Fibroblast of lung (primary cell): ENCODE data around the gene CDKN2B-AS1. TPM values are rescaled to one million over a fixed set of nuclear protein-coding genes. Genes with fewer than 3 reads are reported as not detected.

ENCODE experiments used
- DNase-seq, 2 donors: peaks; one replicate each; pipeline versions ENCODE4 v3.0.0 to v3.0.0-alpha.2; 2010; ENCODE audit warnings: low read depth in 2 of 2
- H2AFZ ChIP-seq: 2 replicates; pipeline ENCODE4 v1.5.1; 2012; ENCODE audit warnings: low read length, control low read depth, inconsistent platforms
- H3K27ac ChIP-seq: 2 replicates; pipeline ENCODE4 v1.5.1; 2011; ENCODE audit warnings: low read length, control low read depth; ENCODE audit not compliant: insufficient read depth
- H3K27me3 ChIP-seq: 2 replicates; pipeline ENCODE4 v1.5.1; 2011; ENCODE audit warnings: mild to moderate bottlenecking, low read length; ENCODE audit not compliant: control insufficient read depth, insufficient read depth
- H3K36me3 ChIP-seq: 2 replicates; pipeline ENCODE4 v1.5.1; 2011; ENCODE audit warnings: low read length; ENCODE audit not compliant: control insufficient read depth, insufficient read depth
- H3K4me1 ChIP-seq: 2 replicates; pipeline ENCODE4 v1.5.1; 2011; ENCODE audit warnings: low read length; ENCODE audit not compliant: control insufficient read depth, insufficient read depth; ENCODE audit errors: extremely low read depth
- H3K4me2 ChIP-seq: 2 replicates; pipeline ENCODE4 v1.5.1; 2011; ENCODE audit warnings: low read length, control low read depth; ENCODE audit not compliant: insufficient read depth; ENCODE audit errors: extremely low read depth
- H3K4me3 ChIP-seq, 4 experiments: fragments of 200-600 bp in 1 of 4; sonication (generic) in 1 of 4; replicated peaks in 1 of 4; 2 replicates each; pipeline ENCODE4 v1.5.1; 2011 to 2016; ENCODE audit warnings: low read length in 4 of 4, low read depth in 3 of 4, mild to moderate bottlenecking in 3 of 4, control low read depth in 2 of 4, inconsistent platforms in 1 of 4, mixed read lengths in 1 of 4; ENCODE audit not compliant: insufficient read depth in 1 of 4; ENCODE audit errors: control extremely low read depth in 1 of 4
- H3K79me2 ChIP-seq: 2 replicates; pipeline ENCODE4 v1.5.1; 2012; ENCODE audit warnings: mild to moderate bottlenecking, low read length, inconsistent platforms; ENCODE audit not compliant: control insufficient read depth, insufficient read depth
- H3K9ac ChIP-seq: 2 replicates; pipeline ENCODE4 v1.5.1; 2011; ENCODE audit warnings: mild to moderate bottlenecking, low read length, control low read depth; ENCODE audit not compliant: insufficient read depth
- H3K9me3 ChIP-seq: 2 replicates; pipeline ENCODE4 v1.5.1; 2012; ENCODE audit warnings: low read depth, low read length; ENCODE audit not compliant: control insufficient read depth, insufficient read depth
- H4K20me1 ChIP-seq: 2 replicates; pipeline ENCODE4 v1.5.1; 2011; ENCODE audit warnings: low read length; ENCODE audit not compliant: control insufficient read depth, insufficient read depth; ENCODE audit errors: extremely low read depth
- EZH2 ChIP-seq: IDR thresholded peaks from 2 replicates; pipeline ENCODE4 v1.5.1; 2012; ENCODE audit warnings: low read length, control low read depth, mild to moderate bottlenecking; ENCODE audit errors: missing control alignments
- polyA plus RNA-seq, 2 donors: library from polyadenylated mRNA; depleted of rRNA in 1 of 2; stranded (reverse) in 1 of 2; unstranded in 1 of 2; fragments of >200 nt; gene quantifications; 2 replicates each; pipeline ENCODE4 v1.2.1, GENCODE V29; 2011 to 2012; ENCODE audit warnings: missing spikeins in 1 of 2
- total RNA-seq: library from RNA; depleted of rRNA; stranded (reverse); fragments of >200 nt; gene quantifications from 2 replicates; pipeline ENCODE4 v1.2.1, GENCODE V29; 2014
- TF ChIP-seq, protein P1 (sequence below), 2 donors: IDR thresholded peaks in 1 of 2; conservative IDR thresholded peaks in 1 of 2; 1 replicate in 1 of 2; 2 replicates in 1 of 2; pipeline ENCODE4 v1.5.1; 2011 to 2012; ENCODE audit warnings: low read length in 2 of 2, control low read depth in 1 of 2, inconsistent platforms in 1 of 2, low read depth in 1 of 2, mild to moderate bottlenecking in 1 of 2

CDKN2B-AS1 gene
- total and polyA plus RNA-seq, 2 donors (not counting 1 experiment from before 2014, with no cell fraction given) = 1.1 to 7.6 TPM

DNA sequence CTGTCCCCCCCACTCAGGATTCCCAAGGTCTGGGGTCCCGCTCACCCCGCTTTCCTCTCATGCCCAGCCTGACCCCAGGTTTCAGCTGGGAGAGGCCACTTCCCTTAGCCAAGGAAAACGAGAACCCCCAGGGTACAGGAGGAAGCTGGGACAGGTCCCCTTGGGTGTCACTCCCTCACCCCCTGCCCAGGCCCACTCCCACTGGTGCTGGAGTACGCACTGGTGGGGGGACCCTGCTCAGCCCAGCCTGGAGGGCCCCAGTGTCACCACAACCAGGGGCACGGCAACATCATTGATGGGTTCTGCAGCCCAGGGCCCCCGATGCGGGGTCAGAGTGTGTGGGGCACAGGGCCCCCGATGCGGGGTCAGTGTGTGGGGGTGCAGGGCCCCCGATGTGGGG is 159.5 kb downstream of the CDKN2B-AS1 start:
- no peak for DNase-seq
- no peaks in the 10 kb centered on the region for H3K79me2 ChIP-seq
- no peak overlapping the region for H3K9ac ChIP-seq
- no peak overlapping the region for H2AFZ ChIP-seq
- no peak overlapping the region for H3K4me3 ChIP-seq
- no peaks in the 10 kb centered on the region for H4K20me1 ChIP-seq
- H3K9me3 ChIP-seq = no peaks in the 10 kb centered on the region
- peaks cover 5% of the 10 kb centered on the region for H3K4me1 ChIP-seq
- TF ChIP-seq, protein P1, sequence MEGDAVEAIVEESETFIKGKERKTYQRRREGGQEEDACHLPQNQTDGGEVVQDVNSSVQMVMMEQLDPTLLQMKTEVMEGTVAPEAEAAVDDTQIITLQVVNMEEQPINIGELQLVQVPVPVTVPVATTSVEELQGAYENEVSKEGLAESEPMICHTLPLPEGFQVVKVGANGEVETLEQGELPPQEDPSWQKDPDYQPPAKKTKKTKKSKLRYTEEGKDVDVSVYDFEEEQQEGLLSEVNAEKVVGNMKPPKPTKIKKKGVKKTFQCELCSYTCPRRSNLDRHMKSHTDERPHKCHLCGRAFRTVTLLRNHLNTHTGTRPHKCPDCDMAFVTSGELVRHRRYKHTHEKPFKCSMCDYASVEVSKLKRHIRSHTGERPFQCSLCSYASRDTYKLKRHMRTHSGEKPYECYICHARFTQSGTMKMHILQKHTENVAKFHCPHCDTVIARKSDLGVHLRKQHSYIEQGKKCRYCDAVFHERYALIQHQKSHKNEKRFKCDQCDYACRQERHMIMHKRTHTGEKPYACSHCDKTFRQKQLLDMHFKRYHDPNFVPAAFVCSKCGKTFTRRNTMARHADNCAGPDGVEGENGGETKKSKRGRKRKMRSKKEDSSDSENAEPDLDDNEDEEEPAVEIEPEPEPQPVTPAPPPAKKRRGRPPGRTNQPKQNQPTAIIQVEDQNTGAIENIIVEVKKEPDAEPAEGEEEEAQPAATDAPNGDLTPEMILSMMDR (conservative IDR thresholded peaks at IDR 0.05 in 1 of 2, IDR thresholded peaks at IDR 0.05 in 1 of 2; ENCODE audit: low read depth in 1 of 2, low read length in 2 of 2) = no peak
- no peak for TF ChIP-seq EZH2
- no peak overlapping the region for H3K4me2 ChIP-seq
- no peak overlapping the region for H3K27ac ChIP-seq
- H3K36me3 ChIP-seq = no peaks in the 10 kb centered on the region
- no peaks in the 10 kb centered on the region for H3K27me3 ChIP-seq

DNA sequence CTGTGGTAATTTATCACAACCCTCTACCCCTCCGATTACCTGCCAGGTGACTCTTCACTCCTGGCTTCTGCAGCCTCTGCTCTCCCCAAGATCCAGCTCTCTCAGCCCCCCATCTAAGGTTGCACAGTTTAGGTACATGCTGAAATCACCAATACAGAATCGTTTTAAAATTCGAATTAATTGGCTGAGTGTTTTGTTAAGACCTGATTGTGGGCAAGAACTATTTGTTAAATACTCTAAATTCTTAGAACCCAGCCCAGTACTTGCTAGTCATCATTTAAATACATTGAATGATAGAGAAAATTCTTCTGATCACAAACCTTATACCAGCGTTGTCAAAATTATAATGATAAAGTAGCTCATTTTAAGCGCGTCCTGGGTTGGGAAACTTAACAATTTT is 162.0 kb downstream of the CDKN2B-AS1 start:
- TF ChIP-seq, protein P1 (conservative IDR thresholded peaks at IDR 0.05 in 1 of 2, IDR thresholded peaks at IDR 0.05 in 1 of 2; ENCODE audit: low read depth in 1 of 2, low read length in 2 of 2) = no peak
- H3K27ac ChIP-seq = no peak overlapping the region

DNA sequence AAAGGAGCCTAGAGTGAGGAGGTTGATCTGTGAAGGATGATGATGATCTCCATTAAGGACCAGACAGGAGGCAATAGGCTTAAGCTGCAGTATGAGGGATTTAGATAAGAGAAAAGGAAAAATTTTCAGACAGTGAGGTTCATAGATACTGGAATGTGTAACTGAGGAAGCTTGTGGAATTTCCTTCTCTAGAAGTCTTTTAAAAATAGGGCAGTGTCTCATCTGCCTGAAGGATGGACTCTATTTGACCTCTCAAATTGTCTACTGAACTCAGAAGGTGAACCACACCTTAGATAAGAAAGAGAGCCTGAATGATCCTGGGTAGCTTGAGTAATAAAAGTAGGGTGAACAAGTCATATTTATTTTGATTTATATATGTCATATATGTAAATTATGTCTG is 162.7 kb downstream of the CDKN2B-AS1 start:
- Histone ChIP-seq H3K27ac (no peak overlapping the region), H3K27me3 (no peaks in the 10 kb centered on the region), H3K36me3 (no peaks in the 10 kb centered on the region), H3K9ac (no peak overlapping the region), H3K4me2 (no peak overlapping the region), H3K4me1 (peaks cover 7% of the 10 kb centered on the region), H2AFZ (no peak overlapping the region), H3K9me3 (no peaks in the 10 kb centered on the region), H3K4me3 (no peak overlapping the region), H4K20me1 (no peaks in the 10 kb centered on the region), H3K79me2 (no peaks in the 10 kb centered on the region)
- TF ChIP-seq, protein P1 (conservative IDR thresholded peaks at IDR 0.05 in 1 of 2, IDR thresholded peaks at IDR 0.05 in 1 of 2; ENCODE audit: low read depth in 1 of 2, low read length in 2 of 2) = no peak
- no peak for TF ChIP-seq EZH2
- peak in 1 of 2 donors; percentile 87 for DNase-seq

More for the DNA sequence above, 162.0 kb downstream of the CDKN2B-AS1 start:
- no peak overlapping the region for H3K4me2 ChIP-seq
- H3K9ac ChIP-seq = no peak overlapping the region
- H3K9me3 ChIP-seq = no peaks in the 10 kb centered on the region
- no peaks in the 10 kb centered on the region for H3K36me3 ChIP-seq
- DNase-seq = peak in 1 of 2 donors; percentile 60
- no peaks in the 10 kb centered on the region for H3K27me3 ChIP-seq
- H3K4me1 ChIP-seq = peaks cover 7% of the 10 kb centered on the region
- no peaks in the 10 kb centered on the region for H4K20me1 ChIP-seq
- H2AFZ ChIP-seq = no peak overlapping the region
- H3K79me2 ChIP-seq = no peaks in the 10 kb centered on the region
- H3K4me3 ChIP-seq = no peak overlapping the region
